Measurements from ENCODE around the gene GLYATL1B. TPM values are rescaled to one million over a fixed set of nuclear protein-coding genes. Genes with fewer than 3 reads are reported as not detected.

The GLYATL1B gene
- total and polyA plus RNA-seq, 2 of the 4 experiments (the other 2 are of a cell fraction) = not detected

DNA sequence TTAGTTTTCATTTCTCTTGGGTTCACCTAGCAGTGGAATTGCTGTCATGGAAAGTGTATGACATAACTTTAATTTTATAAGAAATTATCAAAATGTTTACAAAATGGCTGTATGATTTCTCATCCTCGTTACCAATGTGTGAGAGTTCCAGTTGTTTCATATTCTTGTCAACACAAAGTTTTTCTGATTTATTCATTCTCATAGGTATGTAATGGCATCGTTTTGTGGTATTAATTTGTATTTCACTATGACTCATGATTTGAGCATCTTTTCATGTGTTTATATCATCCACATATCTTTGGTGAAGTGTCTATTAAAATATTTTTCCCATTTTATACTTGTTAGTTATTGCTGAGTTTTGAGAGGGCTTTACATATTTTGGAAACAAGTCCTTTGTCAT lies 26.4 kb downstream of the GLYATL1B start:
- Histone ChIP-seq H2AFZ (replicated peaks; ENCODE audit: low read length, poor library complexity) (no peak overlapping the region), H3K36me3 (ENCODE audit: control insufficient read depth, insufficient read depth, low read length) (peaks cover 5% of the 10 kb centered on the region; the same call in 1 of the 2 replicates), H3K4me3 (ENCODE audit: insufficient read depth, low read depth, low read length) (no peak overlapping the region), H3K4me2 (ENCODE audit: low read depth, low read length) (no peak overlapping the region), H3K9me3 (ENCODE audit: control insufficient read depth, insufficient read depth, low read length) (0 out of 2 replicates have a peak, but pooled peaks cover 2% of the 10 kb centered on the region), H3K79me1 (ENCODE audit: low read depth in 1 of 2, low read length in 2 of 2) (peaks cover under 1 to 6% of the 10 kb centered on the region in 2 experiments; a peak in 3 of 4 replicates), H2BK120ac (ENCODE audit: low read depth, low read length) (no peak overlapping the region), H2BK5ac (ENCODE audit: low read depth, low read length, poor library complexity, severe bottlenecking) (no peak overlapping the region), H3K27me3 (ENCODE audit: control insufficient read depth, insufficient read depth, low read length) (no peaks in the 10 kb centered on the region), H3K23ac (ENCODE audit: low read depth, low read length) (no peak overlapping the region), H2BK15ac (ENCODE audit: low read depth, low read length) (no peak overlapping the region), H4K5ac (ENCODE audit: low read depth, low read length) (no peak overlapping the region), H3K27ac (ENCODE audit: insufficient read depth, low read length) (no peak overlapping the region), H3K4ac (ENCODE audit: low read depth, low read length) (no peak overlapping the region), H3K14ac (replicated peaks; ENCODE audit: low read depth, low read length) (no peak overlapping the region), H3K9ac (ENCODE audit: low read depth, low read length) (no peak overlapping the region), H2AK5ac (ENCODE audit: low read depth, low read length) (no peak overlapping the region), H4K20me1 (ENCODE audit: insufficient read depth, low read length) (no peaks in the 10 kb centered on the region), H2AK9ac (replicated peaks; ENCODE audit: low read depth, low read length, poor library complexity) (no peak overlapping the region), H3K18ac (ENCODE audit: low read depth, low read length) (no peak overlapping the region), H2BK20ac (ENCODE audit: low read depth, low read length) (no peak overlapping the region), H3K56ac (ENCODE audit: extremely low read depth, insufficient read depth, low read length) (no peak overlapping the region), H3K4me1 (ENCODE audit: control insufficient read depth, insufficient read depth, low read length) (no peaks in the 10 kb centered on the region), H4K8ac (ENCODE audit: low read depth in 2 of 2, low read length in 2 of 2) (no peak overlapping the region), H3K9me1 (ENCODE audit: insufficient read depth, low read length) (no peaks in the 10 kb centered on the region), H4K91ac (ENCODE audit: insufficient read depth, low read depth, low read length) (no peak overlapping the region)
- no CpG with 5 or more reads among the region's 2 CpGs for WGBS, 2 experiments (ENCODE audit: extremely low coverage in 2 of 2, insufficient read length in 1 of 2)
- in situ Hi-C loops (cut with MboI; ENCODE audit: low sequenced_read_pairs) = no loop called here
- CTCF ChIA-PET = no interaction called here
- BruUV-seq (replicated peaks) = no TSS peak
- ATAC-seq (ENCODE audit: low read depth) = peak; percentile 56
- dilution Hi-C loops (cut with HindIII; ENCODE audit: low sequenced_read_pairs, unreplicated experiment) = no loop called here
- DNase-seq = peak; percentile 39
- POLR2A ChIA-PET (ENCODE audit: unreplicated experiment) = no interaction called here
- TF ChIP-seq, protein P1, sequence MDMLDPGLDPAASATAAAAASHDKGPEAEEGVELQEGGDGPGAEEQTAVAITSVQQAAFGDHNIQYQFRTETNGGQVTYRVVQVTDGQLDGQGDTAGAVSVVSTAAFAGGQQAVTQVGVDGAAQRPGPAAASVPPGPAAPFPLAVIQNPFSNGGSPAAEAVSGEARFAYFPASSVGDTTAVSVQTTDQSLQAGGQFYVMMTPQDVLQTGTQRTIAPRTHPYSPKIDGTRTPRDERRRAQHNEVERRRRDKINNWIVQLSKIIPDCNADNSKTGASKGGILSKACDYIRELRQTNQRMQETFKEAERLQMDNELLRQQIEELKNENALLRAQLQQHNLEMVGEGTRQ (IDR thresholded peaks at IDR 0.05; ENCODE audit: low read depth, low read length) = no peak
- TF ChIP-seq RAD21 (IDR thresholded peaks at IDR 0.05; ENCODE audit: low read length) = no peak
- no peak for TF ChIP-seq FOS (IDR thresholded peaks at IDR 0.05; ENCODE audit: low read depth, low read length)
- TF ChIP-seq SMC3 (IDR thresholded peaks at IDR 0.05; ENCODE audit: low read depth, low read length) = no peak
- TF ChIP-seq RCOR1 (IDR thresholded peaks at IDR 0.05; ENCODE audit: insufficient replicate concordance, low read length) = no peak
- TF ChIP-seq POLR2A (IDR thresholded peaks at IDR 0.05; ENCODE audit: low read depth, low read length) = no peak
- TF ChIP-seq, protein P2, sequence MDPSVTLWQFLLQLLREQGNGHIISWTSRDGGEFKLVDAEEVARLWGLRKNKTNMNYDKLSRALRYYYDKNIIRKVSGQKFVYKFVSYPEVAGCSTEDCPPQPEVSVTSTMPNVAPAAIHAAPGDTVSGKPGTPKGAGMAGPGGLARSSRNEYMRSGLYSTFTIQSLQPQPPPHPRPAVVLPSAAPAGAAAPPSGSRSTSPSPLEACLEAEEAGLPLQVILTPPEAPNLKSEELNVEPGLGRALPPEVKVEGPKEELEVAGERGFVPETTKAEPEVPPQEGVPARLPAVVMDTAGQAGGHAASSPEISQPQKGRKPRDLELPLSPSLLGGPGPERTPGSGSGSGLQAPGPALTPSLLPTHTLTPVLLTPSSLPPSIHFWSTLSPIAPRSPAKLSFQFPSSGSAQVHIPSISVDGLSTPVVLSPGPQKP (IDR thresholded peaks at IDR 0.05; ENCODE audit: borderline replicate concordance, low read depth, low read length) = no peak
- no peak for TF ChIP-seq BHLHE40 (IDR thresholded peaks at IDR 0.05; ENCODE audit: low read depth, low read length)
- no peak for TF ChIP-seq MAFK (IDR thresholded peaks at IDR 0.05; ENCODE audit: low read depth, low read length)
- TF ChIP-seq RFX5 (IDR thresholded peaks at IDR 0.05; ENCODE audit: low read depth, low read length) = no peak
- no peak for TF ChIP-seq CEBPB (IDR thresholded peaks at IDR 0.05; ENCODE audit: low read depth, low read length)
- TF ChIP-seq, protein P3, sequence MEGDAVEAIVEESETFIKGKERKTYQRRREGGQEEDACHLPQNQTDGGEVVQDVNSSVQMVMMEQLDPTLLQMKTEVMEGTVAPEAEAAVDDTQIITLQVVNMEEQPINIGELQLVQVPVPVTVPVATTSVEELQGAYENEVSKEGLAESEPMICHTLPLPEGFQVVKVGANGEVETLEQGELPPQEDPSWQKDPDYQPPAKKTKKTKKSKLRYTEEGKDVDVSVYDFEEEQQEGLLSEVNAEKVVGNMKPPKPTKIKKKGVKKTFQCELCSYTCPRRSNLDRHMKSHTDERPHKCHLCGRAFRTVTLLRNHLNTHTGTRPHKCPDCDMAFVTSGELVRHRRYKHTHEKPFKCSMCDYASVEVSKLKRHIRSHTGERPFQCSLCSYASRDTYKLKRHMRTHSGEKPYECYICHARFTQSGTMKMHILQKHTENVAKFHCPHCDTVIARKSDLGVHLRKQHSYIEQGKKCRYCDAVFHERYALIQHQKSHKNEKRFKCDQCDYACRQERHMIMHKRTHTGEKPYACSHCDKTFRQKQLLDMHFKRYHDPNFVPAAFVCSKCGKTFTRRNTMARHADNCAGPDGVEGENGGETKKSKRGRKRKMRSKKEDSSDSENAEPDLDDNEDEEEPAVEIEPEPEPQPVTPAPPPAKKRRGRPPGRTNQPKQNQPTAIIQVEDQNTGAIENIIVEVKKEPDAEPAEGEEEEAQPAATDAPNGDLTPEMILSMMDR (conservative IDR thresholded peaks at IDR 0.05; ENCODE audit: low read depth, low read length) = no peak
- no peak for TF ChIP-seq CHD1 (IDR thresholded peaks at IDR 0.05; ENCODE audit: low read depth, low read length)
- no peak for TF ChIP-seq MXI1 (IDR thresholded peaks at IDR 0.05; ENCODE audit: borderline replicate concordance, low read depth, low read length)
- TF ChIP-seq MAZ (IDR thresholded peaks at IDR 0.05; ENCODE audit: borderline replicate concordance, low read depth, low read length) = no peak
- no peak for TF ChIP-seq NFE2L2 (IDR thresholded peaks at IDR 0.05; ENCODE audit: low read depth, low read length)
- intact Hi-C loops (cut with micrococcal nuclease) = no loop called here

All from IMR-90 (cell line).